Urothelium cell line (cell line): ENCODE data around the gene RBM12.
"Not testable (repeated sequence)": the region's sequence is repeated elsewhere in the genome, so short reads cannot be mapped to it uniquely, and the experiment has no call there.

Source experiments
- DNase-seq: peaks from one replicate; pipeline ENCODE4 v3.0.0; 2011; ENCODE audit warnings: low spot score, mixed read lengths
- FAIRE-seq: peaks from 2 replicates; lab custom pipeline; 2011; peaks lifted over from hg19 to GRCh38; lab: Jason Lieb, UNC

Gene RBM12

DNA sequence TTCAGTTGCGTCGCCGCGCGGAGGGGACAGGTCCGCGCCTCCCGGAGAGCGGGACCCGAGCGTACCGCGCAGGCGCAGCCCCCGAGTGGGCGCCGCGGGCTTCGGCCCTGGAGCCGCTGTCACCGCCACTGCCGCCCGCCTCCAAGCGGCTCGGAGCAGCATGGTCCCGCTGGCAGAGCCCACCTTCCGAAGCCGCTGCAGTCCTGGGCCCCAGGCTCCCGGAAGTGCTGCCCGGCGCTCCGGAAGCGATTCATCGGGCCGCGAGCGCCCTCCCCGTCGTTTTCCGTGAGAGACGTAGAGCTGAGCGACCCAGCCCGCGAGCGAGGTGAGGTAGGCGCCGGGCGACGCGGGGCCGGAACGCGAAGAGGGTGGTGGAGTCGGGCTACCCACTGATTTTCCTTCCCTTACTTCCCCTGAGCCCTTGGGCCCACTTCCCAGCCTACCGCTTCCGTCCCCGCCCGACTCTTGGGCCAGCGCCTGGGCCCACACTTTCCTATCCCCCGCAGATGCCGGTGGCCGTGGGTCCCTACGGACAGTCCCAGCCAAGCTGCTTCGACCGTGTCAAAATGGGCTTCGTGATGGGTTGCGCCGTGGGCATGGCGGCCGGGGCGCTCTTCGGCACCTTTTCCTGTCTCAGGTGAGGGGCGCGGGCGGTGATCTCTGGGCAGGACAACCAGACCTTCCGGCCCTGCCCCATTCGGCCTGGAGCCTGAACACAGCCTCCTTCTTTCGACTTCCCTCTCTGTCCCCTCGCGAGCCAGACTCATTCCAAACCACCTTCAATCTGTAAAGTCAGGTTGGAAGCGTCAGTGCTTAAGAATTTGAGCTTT lies 34.6 kb upstream of the RBM12 start, which contains the start of the genes NFS1 and ROMO1:
NFS1 (minus strand) TSS at position 226 of the 830 bp plus-strand sequence; CDS start at position 162, 64 bp downstream.
ROMO1 (plus strand) TSS at position 279 of the 830 bp plus-strand sequence; CDS start at position 507, 228 bp downstream.
- FAIRE-seq: no peak
- DNase-seq: peak; percentile 96

DNA sequence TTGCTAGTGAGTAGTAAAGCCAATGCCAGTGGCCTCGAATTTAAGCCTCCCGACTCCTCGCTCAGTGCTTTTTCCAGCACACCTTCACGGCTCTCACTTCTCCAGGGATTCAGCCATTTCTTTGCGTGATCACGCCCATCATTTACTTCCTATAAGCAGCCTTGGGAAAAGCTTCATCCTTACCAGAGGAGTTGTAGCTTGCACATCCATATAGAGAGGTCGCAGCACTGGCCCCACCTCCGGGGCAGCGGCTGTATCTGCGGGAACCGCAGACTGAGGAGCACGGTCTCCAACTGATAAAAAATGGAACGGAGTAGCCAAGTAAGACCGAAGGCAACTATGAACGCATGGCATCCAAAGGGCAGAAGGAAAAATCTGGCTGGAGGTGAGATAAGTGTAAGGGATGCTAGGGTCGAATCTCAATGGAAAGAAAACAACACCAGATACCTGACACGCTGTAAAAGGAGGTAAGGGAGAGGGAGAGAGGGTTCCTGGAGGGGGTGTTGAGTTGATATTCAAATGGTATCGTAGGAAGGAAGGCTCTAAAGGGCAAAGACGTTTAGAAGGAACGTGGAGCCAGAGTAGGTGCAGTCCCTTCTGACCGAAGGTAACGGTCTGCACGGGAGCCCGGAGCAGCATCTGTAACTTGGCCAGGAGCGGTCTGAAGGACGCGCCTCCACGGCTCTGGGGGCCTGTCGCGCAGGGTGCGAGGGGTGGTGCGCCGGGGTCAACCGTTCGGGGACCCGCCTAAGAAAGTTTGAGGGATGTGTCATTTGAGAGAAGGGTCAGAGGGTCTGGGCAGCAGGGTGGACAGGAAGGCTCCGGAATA lies 33.8 kb upstream of the RBM12 start:
- DNase-seq (peak; percentile 24), FAIRE-seq (no peak)

DNA sequence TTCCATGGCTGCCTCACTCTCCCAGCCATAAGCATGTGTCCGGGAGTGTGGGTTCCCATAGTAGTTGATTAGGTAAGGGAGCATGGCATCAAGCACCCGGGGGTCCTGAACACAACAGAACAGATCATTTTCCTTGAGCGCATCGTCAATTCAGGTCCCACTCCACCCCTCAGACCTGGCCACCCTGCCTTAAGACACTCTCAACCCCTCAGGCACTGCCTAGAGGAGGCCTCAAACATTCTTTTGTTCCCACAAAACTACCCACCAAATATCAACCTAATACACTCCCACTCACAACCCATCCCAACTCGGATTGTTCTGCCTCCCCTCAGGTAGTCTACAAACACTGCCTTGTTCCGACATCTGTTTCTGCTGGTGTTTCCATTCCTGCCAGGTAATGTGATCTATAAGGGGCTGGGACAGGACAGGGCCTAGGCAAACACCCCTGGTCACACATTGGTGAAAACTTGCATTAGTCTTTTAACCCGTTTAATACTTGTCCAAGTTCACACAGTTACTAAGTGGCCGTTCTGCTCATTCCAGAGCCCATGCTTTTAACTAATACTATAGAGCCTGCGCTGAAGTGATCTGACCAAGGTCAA lies 33.1 kb upstream of the RBM12 start:
- DNase-seq: no peak

DNA sequence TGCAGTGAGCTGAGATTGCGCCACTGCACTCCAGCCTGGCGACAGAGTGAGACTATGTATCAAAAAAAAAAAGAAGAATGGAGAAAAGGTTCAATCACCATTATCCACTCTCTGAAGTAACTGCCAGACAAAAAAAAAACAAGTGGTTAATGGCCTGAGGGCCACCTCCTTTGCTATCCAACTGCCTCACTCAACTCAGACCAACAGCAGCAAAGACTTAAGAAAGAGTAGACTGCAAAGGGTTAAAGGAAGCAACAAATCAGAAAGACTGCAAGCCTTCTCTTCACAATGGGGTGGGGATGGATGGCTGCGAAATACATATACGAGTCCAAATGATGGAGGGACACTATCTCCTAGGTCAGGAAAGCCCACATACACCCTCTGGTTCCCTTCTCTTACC lies 31.3 kb upstream of the RBM12 start:
- DNase-seq: no peak
- FAIRE-seq: no peak

More for the DNA sequence above, 33.1 kb upstream of the RBM12 start:
- FAIRE-seq: no peak

DNA sequence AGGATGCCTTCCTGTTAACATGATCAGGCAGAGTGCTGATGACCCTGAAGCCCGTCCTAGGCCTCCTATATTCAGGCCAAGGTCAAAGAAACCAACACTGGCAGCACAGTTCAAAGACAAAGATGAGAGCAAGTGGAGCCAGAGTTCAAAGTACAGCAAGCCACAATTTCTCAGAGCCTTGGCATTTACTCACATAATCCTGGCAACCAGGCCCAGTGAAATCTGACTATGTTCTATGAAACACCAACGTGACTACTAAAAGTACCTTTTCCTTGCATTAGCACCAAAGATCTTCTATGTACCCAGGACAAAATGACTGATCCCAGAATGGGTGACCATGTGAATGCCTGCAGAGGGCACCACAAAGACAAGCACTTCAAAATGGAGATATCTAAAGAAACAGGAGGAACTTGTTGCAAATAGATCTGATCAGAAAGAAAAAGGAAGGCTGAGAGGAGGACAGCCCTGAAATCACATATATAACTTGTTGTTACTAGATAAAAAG lies 30.6 kb upstream of the RBM12 start:
- FAIRE-seq: no peak
- no peak for DNase-seq

DNA sequence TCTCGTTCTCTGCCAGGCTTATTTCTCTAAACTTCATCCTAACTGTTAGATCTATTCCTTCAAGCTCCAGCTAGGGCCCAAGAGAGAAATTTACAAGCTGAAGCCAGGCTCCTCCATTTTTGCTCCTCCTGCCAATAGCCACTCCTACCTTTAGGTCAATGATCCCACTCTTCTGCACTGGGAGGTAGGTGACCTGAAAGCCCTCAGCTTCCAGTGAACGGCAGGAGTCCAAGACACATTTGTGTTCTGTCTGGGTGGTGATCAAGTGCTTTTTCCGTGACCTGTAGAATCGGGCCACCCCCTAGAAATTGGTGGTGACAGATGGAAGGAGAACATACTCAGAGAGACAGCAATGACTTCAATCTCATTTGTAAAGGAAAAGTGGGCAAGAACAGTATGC lies 25.6 kb upstream of the RBM12 start:
- DNase-seq (no peak), FAIRE-seq (no peak)

DNA sequence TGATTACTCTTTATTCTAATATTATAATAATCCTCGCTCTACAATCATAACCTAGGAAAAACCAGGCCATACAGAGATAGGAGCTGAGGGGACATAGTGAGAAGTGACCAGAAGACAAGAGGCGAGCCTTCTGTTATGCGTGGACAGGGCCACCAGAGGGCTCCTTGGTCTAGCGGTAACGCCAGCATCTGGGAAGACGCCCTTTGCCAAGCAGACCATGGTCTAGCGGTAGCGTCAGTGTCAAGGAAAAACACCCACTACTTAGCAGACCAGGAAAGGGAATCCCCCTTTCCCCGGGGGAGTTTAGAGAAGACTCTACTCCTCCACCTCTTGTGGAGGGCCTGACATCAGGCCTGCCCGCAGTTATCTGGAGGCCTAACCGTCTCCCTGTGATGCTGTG lies 22.2 kb upstream of the RBM12 start:
- not testable (repeated sequence) for DNase-seq

DNA sequence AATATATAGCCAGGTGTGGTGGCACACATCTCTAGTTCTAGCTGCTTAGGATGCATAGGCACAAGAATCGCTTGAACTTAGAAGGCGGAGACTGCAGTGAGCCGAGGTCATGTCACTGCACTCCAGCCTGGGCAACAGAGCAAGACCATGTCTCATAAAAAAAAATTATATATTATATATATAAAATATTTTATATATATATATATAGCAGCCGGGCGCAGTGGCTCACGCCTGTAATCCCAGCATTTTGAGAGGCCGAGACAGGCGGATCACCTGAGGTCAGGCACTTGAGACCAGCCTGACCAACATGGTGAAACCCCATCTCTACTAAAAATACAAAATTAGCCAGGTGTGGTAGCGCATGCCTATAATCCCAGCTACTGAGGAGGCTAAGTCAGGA lies 20.7 kb upstream of the RBM12 start:
- FAIRE-seq, DNase-seq: not testable (repeated sequence)

More for the DNA sequence above, 22.2 kb upstream of the RBM12 start:
- not testable (repeated sequence) for FAIRE-seq

DNA sequence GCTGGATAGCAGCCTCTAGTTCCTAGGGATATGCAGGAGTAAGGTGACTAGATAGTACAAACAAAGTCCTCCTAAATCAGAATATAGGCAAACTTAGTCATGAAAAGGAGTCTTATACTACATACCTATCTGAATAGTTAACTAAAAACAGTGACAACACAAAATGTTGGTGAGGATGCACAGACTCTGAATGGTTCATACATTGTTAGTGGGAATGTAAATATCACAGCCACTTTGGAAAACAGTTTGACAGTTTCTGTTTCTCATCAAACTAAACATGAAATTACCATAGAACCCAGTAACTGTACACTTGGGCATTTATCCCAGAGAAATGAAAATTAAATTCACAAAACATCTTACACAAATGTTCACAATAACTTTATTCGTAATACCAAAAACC lies 17.3 kb upstream of the RBM12 start:
- FAIRE-seq (no peak), DNase-seq (no peak)

DNA sequence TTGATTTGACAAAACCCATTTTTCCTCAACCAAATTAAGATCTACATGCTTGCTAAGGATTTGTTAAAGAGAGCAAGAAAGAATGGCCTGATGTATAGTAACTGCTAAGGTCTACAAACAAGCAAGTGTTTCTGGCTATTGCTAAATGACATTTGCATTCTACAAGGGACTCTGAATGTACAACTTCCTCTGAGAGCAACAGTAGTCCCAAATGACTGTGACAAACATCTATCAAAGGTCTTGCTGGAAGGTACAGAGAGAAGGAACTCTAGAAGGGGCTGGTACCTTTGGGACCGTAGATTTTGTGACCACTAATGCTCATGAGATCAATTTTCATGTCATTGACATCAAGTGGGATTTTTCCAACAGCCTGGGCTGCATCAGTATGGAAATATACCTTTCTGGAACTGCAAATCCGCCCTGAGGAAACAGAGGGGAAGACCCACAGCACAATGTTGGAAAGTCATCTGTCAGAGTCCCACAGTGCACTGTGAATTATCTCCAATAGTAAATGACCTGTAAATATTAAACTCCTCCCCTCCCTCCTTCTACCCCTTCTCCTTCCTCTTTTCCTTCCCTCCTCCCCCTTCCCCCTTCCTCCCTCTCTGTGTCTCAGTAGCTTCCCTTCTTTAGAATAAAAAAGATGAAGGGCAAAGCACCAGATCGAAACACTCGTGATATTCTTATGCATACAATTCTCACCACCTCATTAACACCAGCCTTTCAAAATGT lies 15.9 kb upstream of the RBM12 start:
- FAIRE-seq (no peak), DNase-seq (no peak)

DNA sequence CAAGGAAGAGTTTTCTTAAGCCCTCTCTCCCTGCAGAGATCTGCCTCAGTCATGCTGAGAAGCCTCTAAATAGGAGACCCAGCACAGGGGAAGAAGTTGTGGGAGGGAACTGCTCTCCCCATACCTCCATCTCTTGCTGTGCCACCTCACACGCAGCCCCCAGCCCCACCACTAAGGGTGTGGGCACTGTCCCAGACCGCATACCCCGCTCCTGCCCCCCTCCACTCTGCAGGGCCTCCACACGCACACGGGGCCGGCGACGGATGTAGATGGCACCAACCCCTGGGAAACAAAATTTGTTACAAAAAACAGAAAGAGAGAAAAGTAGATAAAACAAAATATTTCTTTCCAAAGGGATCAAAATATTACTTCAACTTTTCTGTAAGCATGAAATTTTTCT lies 10.2 kb upstream of the RBM12 start:
- no peak for FAIRE-seq
- no peak for DNase-seq

DNA sequence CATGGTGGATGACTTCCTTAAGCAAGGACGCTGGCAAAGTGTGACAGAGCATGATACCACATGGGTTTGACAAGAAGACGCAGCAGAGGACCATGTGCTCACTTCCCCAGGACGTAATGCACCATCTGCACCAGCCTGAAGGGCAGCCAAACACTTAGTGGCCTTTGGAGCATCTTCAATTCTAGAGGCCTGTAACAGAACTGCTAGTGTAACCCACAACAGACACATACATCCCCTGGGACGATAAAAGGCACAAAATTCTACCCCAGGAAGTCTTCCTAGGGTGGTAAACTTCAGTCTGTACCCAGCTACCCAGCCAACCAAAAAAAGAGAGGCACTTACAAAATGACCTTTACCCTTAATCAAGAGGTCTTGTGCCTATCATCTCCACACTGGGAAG lies 9.2 kb upstream of the RBM12 start:
- FAIRE-seq: no peak
- DNase-seq: no peak

DNA sequence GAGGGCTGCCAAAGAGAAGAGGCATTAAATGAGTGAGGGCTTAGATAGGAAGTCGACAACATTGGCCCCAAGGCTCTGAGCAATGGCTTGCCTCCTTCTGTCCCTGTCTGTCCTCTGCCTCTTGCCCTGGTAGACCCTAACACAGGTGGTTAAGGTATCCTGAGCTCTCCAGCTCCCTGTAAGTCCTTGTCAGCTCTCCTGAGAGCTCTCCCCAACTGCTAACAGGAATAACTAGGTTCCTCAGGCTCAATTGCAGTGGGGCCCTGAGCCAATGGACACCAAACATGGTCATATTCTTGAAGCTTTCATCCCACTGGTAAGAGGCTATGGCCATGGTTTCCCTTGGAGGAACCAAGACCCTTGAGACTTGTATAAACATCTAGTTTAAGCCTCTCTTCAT lies 5.0 kb upstream of the RBM12 start:
- no peak for DNase-seq
- FAIRE-seq: no peak

DNA sequence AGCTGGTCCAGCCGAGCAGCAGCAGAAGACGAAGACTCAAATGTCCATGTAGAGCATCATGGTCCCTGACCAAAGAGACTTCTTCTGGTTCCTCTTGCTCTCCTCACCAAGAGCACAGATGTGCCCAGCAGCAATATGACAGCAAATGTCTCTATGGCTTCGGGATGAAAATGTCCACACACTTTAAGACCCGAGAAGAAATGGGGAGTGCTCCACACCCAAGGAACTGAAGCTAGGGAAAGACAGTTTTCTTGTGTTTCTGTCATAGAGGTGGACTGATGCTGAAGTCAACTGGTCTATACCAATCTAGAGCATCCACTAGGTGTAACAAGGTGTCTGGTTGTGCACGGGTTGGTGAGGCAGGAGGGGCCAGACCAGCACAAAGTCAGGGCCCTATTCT lies 4.5 kb upstream of the RBM12 start:
- FAIRE-seq: no peak

DNA sequence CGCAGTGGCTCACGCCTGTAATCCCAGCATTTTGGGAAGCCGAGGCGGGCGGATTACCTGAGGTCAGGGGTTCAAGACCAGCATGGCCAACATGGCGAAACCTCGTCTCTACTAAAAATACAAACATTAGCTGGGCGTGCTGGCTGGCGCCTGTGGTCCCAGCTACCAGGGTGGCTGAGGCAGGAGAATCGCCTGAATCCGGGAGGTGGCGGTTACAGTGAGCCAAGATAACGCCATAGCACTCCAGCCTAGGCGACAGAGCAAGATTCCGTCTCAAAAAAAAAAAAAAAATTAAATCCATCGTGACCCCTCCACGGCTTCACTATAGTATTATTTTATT lies 1.2 kb upstream of the RBM12 start:
- DNase-seq: no peak
- no peak for FAIRE-seq

More for the DNA sequence above, 4.5 kb upstream of the RBM12 start:
- no peak for DNase-seq

DNA sequence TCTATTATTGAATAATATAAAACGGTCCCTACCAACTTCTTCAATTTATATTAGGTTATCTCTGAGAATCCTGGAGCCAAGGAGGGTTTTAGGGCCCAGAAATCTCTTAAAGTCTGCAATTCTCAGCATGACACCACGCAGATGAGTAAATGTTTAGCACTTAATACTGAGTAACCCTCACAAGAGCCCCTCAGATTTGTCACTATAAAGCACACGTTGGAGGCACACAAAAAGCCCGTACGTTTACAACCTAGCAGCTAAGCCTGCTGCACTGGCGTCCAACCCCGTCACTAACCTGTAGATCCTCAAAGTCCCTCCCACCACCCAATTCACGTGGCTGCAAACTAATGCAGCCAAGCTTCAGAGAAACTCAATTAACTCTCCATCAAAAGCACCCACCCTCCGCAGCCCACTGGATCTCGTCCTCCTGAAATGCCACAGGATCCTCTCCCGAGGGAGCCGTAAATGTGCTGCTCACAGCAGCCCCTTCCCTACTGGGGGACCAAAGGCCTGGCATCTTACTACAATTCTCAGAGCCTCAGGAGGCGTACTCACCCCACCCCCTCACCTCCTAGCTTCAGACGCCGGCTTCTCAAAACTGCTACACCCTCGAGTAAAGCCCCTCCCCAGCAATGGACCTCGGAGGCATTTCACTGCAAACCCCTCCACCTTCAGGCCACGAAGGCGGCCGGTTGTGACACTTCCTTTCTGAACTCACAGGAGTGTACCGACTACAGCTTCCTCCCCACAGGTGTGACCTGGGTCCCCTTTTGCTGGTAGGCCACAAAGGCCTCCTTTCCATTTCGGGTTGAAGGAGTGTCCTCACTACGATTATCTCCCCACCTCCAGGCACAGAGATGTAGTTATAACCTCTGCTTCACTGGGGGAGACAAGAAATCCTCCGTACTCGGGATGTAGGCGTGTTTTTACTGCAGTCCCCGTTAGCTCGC lies 909 bp downstream of the RBM12 start:
- DNase-seq (peak; percentile 31), FAIRE-seq (no peak)

DNA sequence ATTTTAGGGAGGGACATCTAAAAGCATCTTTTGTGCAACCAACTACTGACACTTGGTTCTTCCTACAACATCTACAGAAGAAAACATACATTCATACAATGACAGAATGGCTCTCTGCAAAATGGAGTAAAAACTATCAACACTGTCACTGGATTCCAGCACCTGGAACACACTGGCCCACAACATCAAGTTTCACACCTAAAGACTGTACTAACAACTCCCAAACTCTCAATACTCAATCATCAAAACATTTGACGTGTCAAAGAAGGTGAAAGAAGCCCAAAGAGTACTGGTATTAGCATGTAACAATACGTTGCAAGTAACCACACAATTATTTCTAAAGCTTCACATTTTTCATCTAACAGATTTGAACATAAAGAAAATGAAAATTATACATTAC lies 2.1 kb downstream of the RBM12 start:
- DNase-seq (no peak), FAIRE-seq (no peak)

DNA sequence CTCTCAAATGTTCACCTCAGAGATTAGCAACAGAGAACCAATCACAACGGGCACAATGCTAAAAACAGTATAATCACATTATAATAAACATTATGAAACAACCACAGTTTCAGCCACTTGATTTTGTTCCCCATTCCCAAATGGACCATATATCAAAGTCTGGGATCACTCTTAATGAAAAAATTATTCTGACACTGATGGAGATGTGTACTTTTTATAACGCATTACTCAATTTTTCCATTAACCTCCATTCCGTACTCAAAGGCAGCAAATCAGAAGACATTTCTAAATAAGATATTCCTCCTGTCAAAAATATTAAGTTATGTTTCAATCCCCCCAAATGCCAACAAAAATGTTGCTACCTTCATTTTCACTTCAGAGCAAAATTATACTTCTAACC lies 2.8 kb downstream of the RBM12 start:
- DNase-seq (no peak), FAIRE-seq (no peak)

DNA sequence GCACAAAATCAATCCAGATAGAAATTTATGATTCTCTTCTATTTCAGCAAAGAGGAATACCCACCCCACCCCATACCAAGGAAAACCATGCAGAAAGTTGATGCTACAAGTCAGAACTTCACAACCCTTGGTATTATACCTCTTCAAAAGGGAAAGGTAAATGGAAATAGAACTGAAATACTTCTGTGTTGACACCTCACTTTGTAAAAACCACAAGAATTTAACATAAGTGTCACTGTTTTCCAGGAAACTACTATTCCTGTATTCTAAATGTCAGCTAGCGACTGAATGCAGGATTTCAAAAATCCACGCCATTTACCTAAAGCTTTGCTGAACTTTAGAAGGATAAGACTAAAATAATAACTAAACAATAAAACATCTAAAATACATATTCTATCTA lies 3.6 kb downstream of the RBM12 start:
- DNase-seq (peak; percentile 14), FAIRE-seq (no peak)
